Inferior parietal cortex (tissue), 1 donor: ENCODE data around the gene CEND1.
A peak's percentile ranks its signal among the peaks of the same experiment; 100 is the strongest.

Experiments
- DNase-seq: peaks from one replicate; pipeline ENCODE4 v3.0.0-alpha.2; 2016; ENCODE audit errors: extremely low spot score

CEND1 gene

GRCh38 chr11:811446-812245 lies 21.8 kb upstream of the CEND1 start:
- DNase-seq: no peak

GRCh38 chr11:810040-810567 lies 20.2 kb upstream of the CEND1 start:
- no peak for DNase-seq

GRCh38 chr11:809287-810039 lies 19.6 kb upstream of the CEND1 start, which contains the start of gene RPLP2:
Gene RPLP2, plus strand, starts transcription at chr11:809967. Its CDS starts 268 bp downstream, at chr11:810235.
- DNase-seq: peak; percentile 98

GRCh38 chr11:808427-809286 lies 18.8 kb upstream of the CEND1 start:
- no peak for DNase-seq

- DNase-seq: no peak
Measured at GRCh38 chr11:804599-804964, 14.7 kb upstream of the CEND1 start.

GRCh38 chr11:803770-804598 lies 14.1 kb upstream of the CEND1 start:
- no peak for DNase-seq

- no peak for DNase-seq
Measured at GRCh38 chr11:803467-803742, 13.5 kb upstream of the CEND1 start.

GRCh38 chr11:802693-803466 lies 13.0 kb upstream of the CEND1 start:
- DNase-seq: no peak

- DNase-seq: no peak
Measured at GRCh38 chr11:802018-802617, 12.2 kb upstream of the CEND1 start.

- DNase-seq: no peak
Measured at GRCh38 chr11:801097-801780, 11.3 kb upstream of the CEND1 start.

GRCh38 chr11:800473-800872 lies 10.6 kb upstream of the CEND1 start:
- no peak for DNase-seq

- no peak for DNase-seq
Measured at GRCh38 chr11:799641-800316, 9.9 kb upstream of the CEND1 start.

- peak; percentile 74 for DNase-seq
Measured at GRCh38 chr11:798093-798713, 8.3 kb upstream of the CEND1 start, which contains the start of gene SLC25A22. Gene SLC25A22, minus strand, starts transcription at chr11:798281. Its CDS starts 3,275 bp downstream, at chr11:795006.

GRCh38 chr11:797296-798092 lies 7.6 kb upstream of the CEND1 start:
- peak; percentile 62 for DNase-seq

- DNase-seq: no peak
Measured at GRCh38 chr11:796565-797295, 6.8 kb upstream of the CEND1 start.

- DNase-seq: no peak
Measured at GRCh38 chr11:795634-796564, 6.0 kb upstream of the CEND1 start.
